CD4-positive, alpha-beta T cell treated with Interleukin-6 for 4 hours (primary cell): ENCODE results near the gene PARVA.

Source experiments
- DNase-seq: peaks from one replicate; pipeline ENCODE4 v3.0.0-alpha.2; 2020; ENCODE audit warnings: mixed read lengths

PARVA gene

DNA sequence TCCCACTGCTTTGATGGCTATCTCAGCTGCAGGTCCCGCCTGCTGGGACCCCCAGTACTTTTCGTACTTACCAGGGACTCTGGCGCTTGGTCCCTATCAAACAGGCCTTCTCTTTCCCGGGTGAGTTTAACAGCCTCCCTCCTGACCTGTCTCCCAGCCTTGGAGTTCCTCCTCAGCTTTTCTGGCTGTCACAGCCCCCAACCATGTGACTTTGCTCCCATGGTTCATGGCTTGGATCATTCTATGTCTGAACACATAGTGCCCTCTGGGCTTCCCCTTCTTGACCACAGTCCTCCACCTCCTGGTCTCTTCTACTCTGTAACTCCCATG is 56.9 kb downstream of the PARVA start:
- DNase-seq, result no peak

DNA sequence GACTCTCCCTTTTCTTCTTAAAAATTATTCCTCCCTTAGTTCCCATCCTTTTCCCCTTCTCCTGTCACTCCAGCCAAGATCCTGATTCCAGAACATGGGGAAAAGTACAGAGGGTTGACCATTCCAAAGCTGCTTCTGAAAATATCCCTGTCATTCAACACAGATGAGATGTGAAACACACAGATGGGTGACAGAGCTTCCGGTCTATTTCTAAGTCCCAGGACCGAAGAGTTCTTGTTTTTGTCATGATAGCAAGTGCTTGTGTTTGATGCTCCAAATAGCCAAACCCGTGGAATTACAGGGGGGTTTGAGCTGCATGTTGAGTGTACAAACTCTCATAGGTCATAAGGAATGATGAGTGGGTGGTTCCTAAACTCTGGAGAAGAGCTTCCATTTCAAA is 57.9 kb downstream of the PARVA start:
- no peak for DNase-seq

DNA sequence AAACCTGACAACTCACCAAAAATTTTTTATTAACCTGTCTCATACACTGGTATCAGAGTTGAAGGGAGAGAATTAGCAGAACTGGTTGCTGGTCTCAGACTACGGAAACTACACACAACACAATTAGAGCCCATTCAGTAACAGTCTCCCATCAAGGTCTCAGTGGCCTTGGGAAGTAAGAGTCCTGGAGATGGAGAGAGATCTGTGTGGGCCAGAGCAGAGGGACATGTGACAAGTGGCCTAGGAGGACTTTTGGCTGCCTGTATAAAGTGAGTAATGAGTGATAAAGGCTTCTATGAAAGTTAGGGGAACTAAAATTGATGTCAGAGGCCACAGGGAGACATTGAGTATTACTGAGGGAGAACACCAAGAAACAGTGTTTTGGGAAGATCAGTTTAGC is 58.9 kb downstream of the PARVA start:
- DNase-seq, result no peak

DNA sequence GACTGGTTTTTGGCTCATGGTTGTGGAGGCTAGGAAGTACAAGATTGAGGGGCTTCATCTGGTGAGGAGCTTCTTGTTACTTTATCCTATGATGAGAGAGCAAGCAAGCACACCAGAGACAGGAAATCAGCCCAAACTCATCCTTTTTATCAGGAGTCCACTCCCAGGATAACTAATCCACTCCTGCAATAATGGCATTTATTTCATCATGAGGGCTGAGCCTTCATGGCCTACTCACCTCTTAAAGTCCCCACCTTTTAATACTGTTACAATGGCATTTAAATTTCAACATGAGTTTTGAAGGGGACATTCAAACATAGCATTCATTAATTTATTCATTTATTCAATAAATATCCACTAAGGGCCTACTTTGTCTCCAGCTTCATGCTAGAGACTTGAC is 60.9 kb downstream of the PARVA start:
- no peak for DNase-seq

DNA sequence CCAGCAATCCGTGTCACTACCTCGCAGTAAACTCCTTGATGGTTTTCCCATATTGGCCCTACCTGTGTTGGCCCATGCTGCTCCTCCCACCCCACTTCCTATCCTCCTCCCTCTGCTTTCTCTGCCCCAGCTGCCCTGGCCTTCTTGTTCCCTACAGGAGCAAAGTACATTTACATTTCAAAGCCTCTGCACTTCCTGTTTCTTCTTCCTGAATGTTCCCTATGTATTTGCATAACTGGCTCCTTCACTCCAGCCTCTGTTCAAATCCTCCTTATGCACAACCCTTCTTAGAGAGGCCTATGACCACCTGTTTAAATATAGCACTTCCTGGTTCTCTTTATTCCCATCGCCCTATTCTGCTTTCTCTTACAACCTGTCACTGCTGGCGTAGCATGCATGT is 62.2 kb downstream of the PARVA start:
- DNase-seq, result no peak

DNA sequence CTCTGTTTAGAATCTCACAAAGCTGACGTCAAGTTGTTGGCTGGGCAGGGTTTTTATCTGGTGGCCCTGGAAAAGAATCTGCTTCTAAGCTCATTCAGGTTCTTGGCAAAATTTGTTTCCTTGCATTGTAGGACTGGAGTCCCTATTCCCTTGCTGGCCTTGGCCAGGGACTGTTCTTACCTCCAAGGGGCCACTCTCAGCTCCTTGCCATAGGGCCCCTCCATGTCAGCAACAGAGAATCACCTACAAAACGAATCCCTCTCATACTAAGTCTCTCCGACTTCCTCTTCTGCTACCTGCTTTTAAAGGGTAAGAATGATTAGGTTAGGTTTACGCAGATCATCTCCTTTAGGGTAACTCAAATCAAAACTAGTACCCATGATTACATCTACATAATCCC is 63.2 kb downstream of the PARVA start:
- no peak for DNase-seq

DNA sequence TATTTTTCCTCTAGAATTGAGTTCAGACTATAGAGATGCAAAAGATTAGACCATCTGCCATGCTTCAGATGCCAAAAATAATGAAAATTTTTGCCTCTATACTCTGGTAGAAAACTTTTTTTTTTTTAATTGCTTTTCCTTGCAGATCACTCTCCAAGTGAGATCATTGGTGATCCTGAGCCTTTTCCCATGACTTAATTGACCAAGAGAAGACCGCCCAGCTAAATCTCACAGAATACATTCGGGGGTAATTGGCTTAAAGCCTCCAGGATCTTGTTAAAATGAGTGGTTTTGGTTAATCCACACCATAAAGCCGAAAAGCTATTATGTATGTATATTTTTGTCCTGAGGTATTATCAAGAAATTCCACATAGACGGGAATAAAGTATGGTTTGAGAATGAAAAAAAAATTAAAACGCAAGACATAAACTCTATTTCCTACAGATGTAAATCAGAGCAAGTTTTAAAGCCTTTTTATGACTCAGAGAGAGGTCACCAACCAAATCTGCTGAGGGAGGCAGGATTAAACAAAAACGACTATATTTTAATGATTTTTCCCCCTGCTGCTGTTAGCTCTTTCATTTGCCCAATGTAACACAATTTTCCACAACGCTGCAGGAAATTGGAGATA is 64.0 kb downstream of the PARVA start:
- no peak for DNase-seq

DNA sequence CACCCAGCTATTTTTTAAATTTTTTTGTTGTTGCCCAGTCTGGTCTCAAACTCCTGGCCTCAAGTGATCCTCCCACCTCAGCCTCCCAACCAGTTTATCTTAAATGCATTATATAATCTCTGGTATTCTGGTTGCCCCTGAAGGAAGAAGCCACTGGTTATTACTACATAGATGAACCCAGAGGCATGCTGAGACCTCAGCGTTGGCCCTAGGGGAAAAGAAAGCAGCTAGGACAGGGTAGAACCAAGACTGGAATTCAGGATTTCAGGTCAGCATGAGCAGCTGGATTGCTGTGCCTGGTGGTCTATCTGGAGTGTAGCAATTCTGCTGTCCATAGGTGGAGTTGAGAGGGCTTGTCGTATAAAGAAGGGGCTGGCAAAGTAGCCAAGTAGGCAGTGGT is 67.2 kb downstream of the PARVA start:
- no peak for DNase-seq

DNA sequence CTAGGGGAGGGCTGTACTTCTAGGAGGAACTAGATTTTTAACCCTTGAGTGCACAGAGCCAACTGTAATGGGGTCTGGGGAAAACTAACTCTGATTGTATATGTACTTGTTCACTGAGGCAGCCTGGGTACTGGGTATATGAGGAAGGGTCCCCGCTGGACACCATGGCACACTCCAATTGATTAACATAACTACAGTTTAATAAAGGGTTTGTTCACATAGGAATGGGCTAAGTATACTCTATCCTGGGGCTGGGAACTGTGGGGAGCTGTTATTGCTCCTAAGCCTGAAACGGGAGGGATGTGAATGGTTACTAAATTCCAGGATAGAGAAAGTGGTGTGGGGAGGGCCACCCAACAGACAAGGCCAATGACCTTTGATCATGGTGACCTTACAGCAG is 67.6 kb downstream of the PARVA start:
- no peak for DNase-seq

DNA sequence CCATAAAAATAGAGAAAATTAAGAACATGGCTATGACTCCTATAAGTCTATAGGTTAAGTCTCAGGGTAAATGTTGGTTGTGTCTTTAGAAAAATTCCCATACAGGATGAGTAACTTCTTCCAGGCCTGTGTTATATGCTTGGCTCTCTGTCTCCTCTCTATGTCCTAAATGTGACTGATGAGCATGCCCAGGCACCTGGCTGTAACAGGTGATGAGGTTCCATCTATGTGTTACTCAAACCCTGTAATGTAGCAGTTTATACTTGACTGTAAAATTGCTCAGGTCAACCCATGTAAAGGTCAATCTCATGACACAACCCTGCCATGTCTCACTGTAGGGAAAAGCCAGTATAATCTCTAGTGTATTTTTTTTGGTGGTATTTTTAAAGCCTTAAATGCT is 69.5 kb downstream of the PARVA start:
- no peak for DNase-seq

DNA sequence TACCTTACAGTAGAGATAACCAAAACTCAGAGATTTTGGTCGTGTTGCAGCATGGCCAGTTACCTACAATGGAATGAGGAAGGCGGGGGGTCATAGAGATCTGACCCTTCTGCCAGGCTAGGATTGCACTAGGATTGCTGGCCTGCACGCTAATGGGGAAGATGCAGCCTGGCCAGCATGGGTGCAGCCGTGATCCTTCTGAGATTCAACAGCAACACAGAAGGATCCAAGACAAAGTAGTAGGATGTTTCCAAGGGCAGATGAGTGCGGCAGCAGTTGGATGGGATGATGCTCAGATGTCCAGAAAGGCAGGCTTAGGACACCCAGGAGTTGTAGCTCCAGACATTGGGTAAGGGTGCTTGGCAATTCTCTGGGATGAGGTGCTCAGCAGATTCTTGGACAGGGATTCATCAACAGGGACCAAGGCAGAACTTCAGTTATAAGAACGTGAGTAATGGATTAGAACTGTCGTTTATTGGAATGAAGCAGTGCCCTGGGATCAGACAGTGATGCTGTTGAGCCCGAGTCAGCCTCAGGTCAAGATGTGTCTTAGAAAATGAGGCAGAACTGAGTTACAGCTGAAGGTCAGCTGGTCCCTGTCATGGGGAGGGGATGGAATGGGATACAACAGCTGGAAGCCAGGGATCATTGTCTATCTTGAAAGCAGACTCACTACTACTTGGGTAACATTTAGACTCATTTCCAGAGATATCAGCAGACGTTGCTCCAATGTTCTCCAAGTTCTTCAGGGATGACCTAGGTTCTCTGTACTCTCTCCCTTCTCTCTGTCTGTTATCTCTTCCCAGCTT is 71.0 kb downstream of the PARVA start:
- DNase-seq, result no peak

DNA sequence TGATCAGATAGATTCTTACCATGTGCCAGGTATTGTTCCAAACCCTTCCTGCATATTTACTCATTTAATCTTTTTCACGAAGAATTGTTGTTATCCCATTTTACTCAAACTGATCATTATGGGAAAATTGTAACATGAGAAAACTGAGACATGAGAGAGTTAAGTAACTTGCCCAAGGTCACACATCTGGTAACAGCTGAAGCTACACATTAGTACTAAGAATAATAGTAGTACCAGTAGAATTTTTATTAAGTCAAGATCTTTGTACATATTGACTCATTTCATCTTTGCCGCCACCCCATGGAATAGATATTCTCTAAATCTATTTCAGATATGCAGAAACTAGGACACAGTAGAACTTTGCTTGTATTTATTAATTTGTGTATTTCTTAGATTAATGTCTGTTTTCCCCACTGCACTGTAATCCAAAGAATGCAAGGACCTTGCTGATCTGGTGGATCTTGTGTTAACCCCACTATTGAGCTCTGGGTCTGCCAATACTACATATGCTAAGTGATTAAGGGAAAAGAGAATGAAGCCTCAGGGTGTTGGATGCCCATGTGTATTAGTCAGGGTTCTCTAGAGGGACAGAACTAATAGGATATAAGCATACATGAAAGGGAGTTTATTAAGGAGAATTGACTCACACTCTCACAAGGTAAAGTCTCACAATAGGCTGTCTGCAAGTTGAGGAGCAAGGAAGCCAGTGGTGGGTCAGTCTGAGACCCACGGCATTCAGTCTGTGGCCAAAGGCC is 72.8 kb downstream of the PARVA start:
- no peak for DNase-seq

DNA sequence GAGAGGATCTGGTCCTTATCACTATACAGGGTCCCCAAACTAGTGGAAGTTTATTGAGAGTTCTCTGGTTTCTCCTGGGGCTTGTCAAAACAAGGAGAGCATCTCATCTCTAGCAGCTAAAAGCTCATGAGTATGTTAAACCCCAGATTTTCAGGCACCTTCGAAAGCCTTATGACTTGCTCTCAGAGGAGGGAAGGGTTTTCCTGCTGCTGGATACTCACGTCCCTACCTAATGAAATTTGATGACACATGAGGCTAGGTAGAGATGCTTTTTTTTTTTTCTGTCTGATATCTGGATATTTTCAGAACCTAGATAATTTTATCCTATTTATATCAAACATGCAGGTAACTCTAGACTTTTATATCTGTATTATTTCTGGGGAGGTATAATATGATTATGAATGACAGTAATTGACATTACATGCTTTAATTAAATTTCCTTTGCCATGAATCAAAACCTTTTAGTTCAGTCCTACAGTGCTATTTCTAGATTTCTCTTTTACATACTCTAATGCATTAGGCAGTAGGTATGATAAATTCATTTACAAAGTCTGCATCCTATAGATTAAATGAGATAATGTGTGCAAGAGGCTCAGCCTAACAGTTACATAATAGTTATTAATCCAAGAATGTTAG is 73.9 kb downstream of the PARVA start:
- no peak for DNase-seq

DNA sequence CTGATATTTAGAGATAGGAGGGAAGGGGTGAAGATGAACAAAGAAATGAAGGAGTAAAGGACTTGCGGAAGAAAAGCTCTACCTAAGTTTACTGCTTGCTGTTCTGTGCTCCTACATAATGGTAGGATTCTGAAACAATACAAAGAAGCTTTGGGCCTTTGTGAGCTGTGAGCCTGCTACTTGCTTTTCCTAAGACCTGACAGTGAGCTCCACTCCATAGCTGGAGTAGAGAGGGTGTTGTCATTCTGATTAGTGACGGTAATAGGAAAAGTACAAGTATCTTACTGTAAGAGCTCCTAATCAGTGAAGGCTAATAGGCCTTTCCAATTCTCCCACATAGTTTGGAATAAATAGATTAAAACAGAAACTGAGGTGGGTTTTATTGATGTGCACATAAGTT is 75.9 kb downstream of the PARVA start:
- DNase-seq, result no peak

DNA sequence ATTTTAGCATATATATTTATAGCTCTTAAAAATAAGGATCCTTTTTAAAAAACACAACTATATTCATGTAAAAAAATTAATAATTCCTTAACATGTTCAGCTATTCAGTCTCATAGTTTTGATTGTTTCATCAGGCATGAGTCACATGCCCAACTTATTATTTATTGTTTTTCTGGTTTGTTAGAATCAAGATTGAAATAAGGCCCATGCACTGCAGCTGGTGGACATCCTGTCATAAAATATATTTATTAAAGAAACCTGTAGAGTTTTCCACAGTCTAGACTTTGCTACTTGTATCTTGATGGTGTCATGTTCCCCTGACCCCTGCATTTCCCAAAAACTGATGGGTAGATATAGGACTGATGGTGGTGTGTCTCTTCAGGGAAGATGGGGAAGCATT is 77.4 kb downstream of the PARVA start:
- DNase-seq, result no peak

DNA sequence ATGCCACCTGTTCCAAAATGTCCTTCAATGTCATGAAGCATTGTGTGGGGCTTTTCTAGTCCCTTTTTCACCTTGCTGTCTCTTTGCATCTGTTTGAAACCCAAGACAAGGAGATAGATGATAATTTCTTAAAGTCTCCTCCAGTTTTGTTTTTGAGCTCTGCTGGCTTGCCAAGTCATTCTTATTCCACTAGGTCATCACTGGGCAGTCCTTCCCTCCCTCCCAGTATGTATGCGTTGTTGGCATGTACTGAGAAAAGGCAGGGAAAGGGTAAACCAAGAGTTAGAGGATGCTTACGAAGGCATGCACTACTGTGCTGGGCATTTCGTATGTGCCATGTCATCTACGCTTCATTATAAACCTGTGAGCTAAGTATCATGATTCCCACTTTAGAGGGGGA is 78.6 kb downstream of the PARVA start:
- DNase-seq, result no peak

DNA sequence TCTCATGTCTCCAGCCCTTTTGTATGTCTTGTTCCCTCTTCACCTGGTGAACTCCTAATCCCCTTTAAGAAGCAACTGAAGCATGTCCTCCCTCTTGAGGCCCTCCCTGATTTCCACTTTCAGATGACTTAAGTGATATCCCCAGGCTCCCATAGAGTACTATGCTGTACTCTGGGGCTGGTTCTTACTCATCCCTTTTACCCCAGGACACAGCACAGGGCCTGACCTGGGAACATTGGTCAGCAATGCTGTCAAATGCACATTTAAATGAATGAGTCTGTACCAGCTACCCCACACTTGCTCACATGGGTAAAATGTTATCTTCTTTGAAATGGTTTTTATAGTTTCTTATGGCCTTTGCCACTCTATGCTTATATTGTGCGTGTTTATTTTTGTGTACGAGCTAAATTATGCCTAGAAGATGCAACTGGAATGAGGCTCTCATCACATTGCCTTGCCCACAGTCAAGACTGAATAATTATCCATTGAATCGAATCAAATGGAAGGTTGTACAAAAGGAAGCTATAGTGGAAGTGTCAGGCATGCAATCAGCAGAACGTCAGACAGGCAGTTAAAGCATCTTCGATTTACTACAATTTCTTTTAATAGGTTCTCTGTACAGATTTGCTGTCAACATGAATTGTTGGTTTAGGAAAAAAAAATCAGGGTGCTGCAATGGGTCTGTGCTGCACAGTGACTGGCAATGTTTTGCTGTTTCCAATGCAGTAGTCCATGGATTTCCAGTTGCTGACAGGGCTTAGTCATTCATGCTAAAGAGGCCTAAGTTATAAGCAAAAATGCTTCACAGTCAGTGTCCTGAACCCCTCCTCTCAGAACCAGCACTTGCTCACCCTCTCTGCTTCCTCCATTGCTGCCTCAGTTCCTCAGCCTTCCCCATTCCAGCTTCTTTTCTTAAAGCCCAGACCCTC is 79.5 kb downstream of the PARVA start:
- no peak for DNase-seq

DNA sequence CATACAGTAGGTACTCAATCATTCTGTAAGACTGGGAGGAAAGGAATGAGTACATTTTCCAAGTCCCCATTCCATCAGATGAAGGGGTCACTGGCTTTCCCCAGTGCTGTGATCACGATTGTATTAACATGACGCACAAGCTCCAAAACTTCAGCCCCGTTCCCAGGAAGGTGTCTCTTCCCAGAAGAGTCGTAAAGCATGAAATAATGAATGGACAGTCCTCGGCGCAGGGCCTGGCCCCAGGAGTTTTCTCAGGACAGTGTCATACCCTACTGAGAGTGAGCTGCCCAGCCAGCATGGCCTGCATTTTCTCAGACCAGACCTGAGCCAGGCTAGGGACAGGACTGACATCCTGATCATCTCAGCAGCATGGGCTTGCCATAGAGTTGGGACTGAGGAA is 80.7 kb downstream of the PARVA start:
- DNase-seq, result no peak

DNA sequence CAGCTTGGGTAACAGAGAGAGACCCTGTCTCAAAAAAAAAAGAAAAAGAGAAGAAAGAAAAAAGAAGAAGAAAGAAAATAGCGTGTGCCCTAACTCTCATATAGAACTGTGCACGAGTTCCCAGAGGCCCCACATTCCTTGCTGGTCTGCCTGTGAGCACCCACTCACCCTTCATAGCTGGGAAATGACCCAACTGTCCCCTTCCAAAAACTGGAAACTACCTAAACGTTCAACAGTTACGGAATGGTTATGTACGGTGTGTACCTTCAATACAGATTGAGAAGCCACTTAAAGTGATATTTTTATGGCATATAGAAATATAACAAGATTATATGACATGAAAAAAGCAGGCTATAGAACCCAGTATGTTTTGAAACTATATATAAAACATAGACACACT is 82.0 kb downstream of the PARVA start:
- DNase-seq, result no peak

DNA sequence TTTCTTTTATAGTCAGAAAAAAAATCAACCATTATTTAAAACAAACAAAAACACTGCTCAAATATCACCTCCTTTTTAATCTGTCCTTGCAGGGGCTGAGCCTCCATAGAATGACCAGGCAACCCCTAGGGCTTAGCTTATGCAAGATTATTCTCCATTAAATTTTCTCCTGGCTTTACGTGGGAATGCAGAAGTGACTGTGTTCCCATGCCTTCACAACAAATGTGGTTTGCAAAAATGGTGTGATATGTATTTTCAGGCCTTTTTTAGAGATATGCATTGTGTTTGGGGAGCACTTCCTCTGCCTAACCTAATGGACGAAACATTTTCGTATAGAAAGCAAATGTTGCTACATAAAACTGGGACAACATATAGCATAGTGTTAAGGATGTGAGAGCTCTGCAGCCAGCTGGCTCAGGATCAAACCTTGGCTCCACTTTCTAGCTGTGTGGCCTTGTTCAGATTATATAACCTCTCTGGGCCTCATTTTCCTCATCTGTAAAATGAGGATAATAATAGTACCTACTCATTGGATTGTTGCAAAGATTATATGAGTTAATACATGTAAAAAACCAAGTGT is 82.6 kb downstream of the PARVA start:
- DNase-seq, result no peak

DNA sequence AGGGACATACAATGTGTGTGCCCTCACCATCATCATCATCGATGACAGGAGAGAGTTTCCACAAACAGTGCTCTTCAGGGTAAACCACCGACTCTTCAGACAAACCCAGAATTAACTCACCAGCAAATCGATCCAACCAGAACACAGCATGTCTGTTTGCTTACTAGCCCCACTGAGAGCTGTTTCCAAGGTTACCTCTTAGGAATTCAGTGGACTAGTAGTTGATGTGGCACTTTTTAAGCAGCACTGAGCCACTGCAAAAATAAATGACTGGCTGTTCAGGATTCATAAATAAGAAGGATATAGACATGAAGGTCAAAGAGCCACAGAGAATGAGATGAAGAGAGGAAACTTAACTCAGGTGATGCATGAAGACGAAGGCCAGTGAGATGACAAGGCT is 83.1 kb downstream of the PARVA start:
- DNase-seq, result no peak

DNA sequence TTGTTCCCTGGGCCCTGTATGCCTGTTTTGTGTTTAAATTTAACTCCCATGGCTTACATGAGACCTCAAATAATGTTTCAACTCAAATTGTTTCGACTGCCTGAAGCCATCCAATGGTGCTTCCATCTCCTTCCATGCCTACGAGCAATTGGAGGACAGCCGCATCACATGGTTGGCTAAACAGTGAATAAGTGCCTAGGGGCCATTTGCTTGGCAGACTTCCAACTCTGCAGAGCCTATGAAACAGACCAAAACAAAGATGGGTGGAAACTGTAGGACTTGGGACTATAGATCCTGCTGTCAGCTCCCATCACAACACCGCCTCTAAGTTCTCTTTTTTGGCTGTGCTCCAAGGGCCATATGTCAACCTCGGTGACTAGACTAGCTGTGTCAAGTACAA is 84.1 kb downstream of the PARVA start:
- no peak for DNase-seq
